Duodenal mucosa (tissue), 2 donors: Measurements from ENCODE around the gene PLXDC1.

Experiments
- H3K27ac ChIP-seq: one replicate; pipeline ENCODE4 v1.7.0; 2013; ENCODE audit warnings: low read depth, low read length
- H3K27me3 ChIP-seq, 2 donors: one replicate each; pipeline ENCODE4 v1.7.0; 2013; ENCODE audit warnings: low read length in 2 of 2, control low read depth in 1 of 2; ENCODE audit not compliant: insufficient read depth in 2 of 2, control insufficient read depth in 1 of 2
- H3K36me3 ChIP-seq, 2 donors: one replicate each; pipeline ENCODE4 v1.7.0; 2013; ENCODE audit warnings: low read length in 2 of 2, control low read depth in 1 of 2; ENCODE audit not compliant: insufficient read depth in 2 of 2, control insufficient read depth in 1 of 2
- H3K4me1 ChIP-seq, 2 donors: one replicate each; pipeline ENCODE4 v1.7.0; 2013; ENCODE audit warnings: low read length in 2 of 2, control low read depth in 1 of 2; ENCODE audit not compliant: insufficient read depth in 2 of 2, control insufficient read depth in 1 of 2
- H3K4me3 ChIP-seq, 2 donors: one replicate each; pipeline ENCODE4 v1.7.0; 2013; ENCODE audit warnings: low read length in 2 of 2, low read depth in 1 of 2
- H3K9ac ChIP-seq, 2 donors: one replicate each; pipeline ENCODE4 v1.7.0; 2013; ENCODE audit warnings: low read length in 2 of 2, low read depth in 1 of 2
- H3K9me3 ChIP-seq, 2 donors: one replicate each; pipeline ENCODE4 v1.7.0; 2013; ENCODE audit warnings: low read length in 2 of 2, control low read depth in 1 of 2; ENCODE audit not compliant: control insufficient read depth in 1 of 2

Gene PLXDC1

GRCh38 chr17:39114723-39115122 is 36.7 kb downstream of the PLXDC1 start:
- Histone ChIP-seq H3K27ac (no peak overlapping the region), H3K9ac (no peak overlapping the region), H3K4me1 (peaks cover 7 to 12% of the 10 kb centered on the region in 2 donors), H3K27me3 (no peaks in the 10 kb centered on the region), H3K9me3 (peaks cover 0 to 3% of the 10 kb centered on the region in 2 donors), H3K4me3 (no peak overlapping the region), H3K36me3 (no peaks in the 10 kb centered on the region)

- Histone ChIP-seq H3K9me3 (peaks cover 0 to 3% of the 10 kb centered on the region in 2 donors), H3K27ac (no peak overlapping the region), H3K4me3 (no peak overlapping the region), H3K27me3 (no peaks in the 10 kb centered on the region), H3K4me1 (peaks cover 7 to 12% of the 10 kb centered on the region in 2 donors), H3K36me3 (no peaks in the 10 kb centered on the region), H3K9ac (no peak overlapping the region)
Measured at GRCh38 chr17:39113871-39114270, 37.6 kb downstream of the PLXDC1 start.

- Histone ChIP-seq H3K9ac (no peak overlapping the region), H3K36me3 (no peaks in the 10 kb centered on the region), H3K4me1 (peaks cover 7 to 12% of the 10 kb centered on the region in 2 donors), H3K9me3 (peaks cover 0 to 3% of the 10 kb centered on the region in 2 donors), H3K4me3 (no peak overlapping the region), H3K27me3 (no peaks in the 10 kb centered on the region), H3K27ac (no peak overlapping the region)
Measured at GRCh38 chr17:39110435-39111136, 40.9 kb downstream of the PLXDC1 start.

GRCh38 chr17:39108461-39109375 is 42.7 kb downstream of the PLXDC1 start:
- Histone ChIP-seq H3K27me3 (no peaks in the 10 kb centered on the region), H3K9me3 (no peaks in the 10 kb centered on the region), H3K27ac (no peak overlapping the region), H3K4me1 (peaks cover 11 to 14% of the 10 kb centered on the region in 2 donors), H3K36me3 (no peaks in the 10 kb centered on the region), H3K9ac (no peak overlapping the region), H3K4me3 (no peak overlapping the region)

- no peaks in the 10 kb centered on the region for H3K9me3 ChIP-seq
- no peaks in the 10 kb centered on the region for H3K36me3 ChIP-seq
- peaks cover 12 to 14% of the 10 kb centered on the region in 2 donors for H3K4me1 ChIP-seq
- no peak overlapping the region for H3K9ac ChIP-seq
- no peaks in the 10 kb centered on the region for H3K27me3 ChIP-seq
- no peak overlapping the region for H3K4me3 ChIP-seq
- no peak overlapping the region for H3K27ac ChIP-seq
Measured at GRCh38 chr17:39107973-39108372, 43.5 kb downstream of the PLXDC1 start.

- Histone ChIP-seq H3K27ac (no peak overlapping the region), H3K27me3 (no peaks in the 10 kb centered on the region), H3K4me1 (peaks cover 12 to 16% of the 10 kb centered on the region in 2 donors), H3K9me3 (no peaks in the 10 kb centered on the region), H3K9ac (no peak overlapping the region), H3K4me3 (no peak overlapping the region), H3K36me3 (no peaks in the 10 kb centered on the region)
Measured at GRCh38 chr17:39107155-39107554, 44.3 kb downstream of the PLXDC1 start.

GRCh38 chr17:39105705-39106104 is 45.7 kb downstream of the PLXDC1 start:
- no peak overlapping the region for H3K9ac ChIP-seq

GRCh38 chr17:39104657-39105056 is 46.8 kb downstream of the PLXDC1 start:
- no peak overlapping the region for H3K4me3 ChIP-seq
- no peaks in the 10 kb centered on the region for H3K36me3 ChIP-seq
- peak overlapping the region in 1 of 2 donors; percentile 19 for H3K9ac ChIP-seq
- H3K27me3 ChIP-seq, result peaks cover 0 to 3% of the 10 kb centered on the region in 2 donors
- peaks cover 12 to 15% of the 10 kb centered on the region in 2 donors for H3K4me1 ChIP-seq
- no peaks in the 10 kb centered on the region for H3K9me3 ChIP-seq
- no peak overlapping the region for H3K27ac ChIP-seq

More at GRCh38 chr17:39105705-39106104, 45.7 kb downstream of the PLXDC1 start:
- no peaks in the 10 kb centered on the region for H3K36me3 ChIP-seq
- no peak overlapping the region for H3K4me3 ChIP-seq
- H3K27me3 ChIP-seq, result no peaks in the 10 kb centered on the region
- H3K9me3 ChIP-seq, result no peaks in the 10 kb centered on the region
- H3K4me1 ChIP-seq, result peaks cover 12 to 18% of the 10 kb centered on the region in 2 donors
- no peak overlapping the region for H3K27ac ChIP-seq

GRCh38 chr17:39104046-39104445 is 47.4 kb downstream of the PLXDC1 start:
- peak overlapping the region in 1 of 2 donors; percentile 19 for H3K9ac ChIP-seq
- no peaks in the 10 kb centered on the region for H3K36me3 ChIP-seq
- H3K9me3 ChIP-seq, result no peaks in the 10 kb centered on the region
- peak overlapping the region; percentile 28 for H3K27ac ChIP-seq
- peaks cover 0 to 3% of the 10 kb centered on the region in 2 donors for H3K27me3 ChIP-seq
- H3K4me1 ChIP-seq, result peaks cover 17 to 18% of the 10 kb centered on the region in 2 donors
- no peak overlapping the region for H3K4me3 ChIP-seq

- Histone ChIP-seq H3K4me3 (no peak overlapping the region), H3K27me3 (peaks cover 0 to 3% of the 10 kb centered on the region in 2 donors), H3K4me1 (peaks cover 28 to 38% of the 10 kb centered on the region in 2 donors), H3K9ac (no peak overlapping the region), H3K27ac (no peak overlapping the region), H3K36me3 (no peaks in the 10 kb centered on the region), H3K9me3 (no peaks in the 10 kb centered on the region)
Measured at GRCh38 chr17:39101091-39101490, 50.3 kb downstream of the PLXDC1 start.
